GM23338 (cell line): ENCODE data around the gene PRKAB2. TPM values are rescaled to one million over a fixed set of nuclear protein-coding genes. Genes with fewer than 3 reads are reported as not detected.

ENCODE experiments used
- ATAC-seq: fragments of 200-7000 bp; cut with Tn5 transposase; 3 replicates; pipeline ENCODE4 v1.9.1; 2020
- DNase-seq: peaks from one replicate; pipeline ENCODE4 v3.0.0-alpha.2; 2015; ENCODE audit warnings: low spot score
- H2AFZ ChIP-seq: fragments of 200-600 bp; sonication (generic); 2 replicates; pipeline ENCODE4 v1.8.0; 2016; ENCODE audit warnings: antibody characterized with exemption, mild to moderate bottlenecking, moderate library complexity
- H3F3A ChIP-seq: fragments of 200-600 bp; sonication (generic); replicated peaks from 2 replicates; pipeline ENCODE4 v1.8.0; 2017; ENCODE audit warnings: antibody characterized with exemption, mixed run types, low read depth
- H3K27ac ChIP-seq: fragments of 200-600 bp; sonication (generic); 2 replicates; pipeline ENCODE4 v1.6.1; 2016; ENCODE audit warnings: low read depth
- H3K27me3 ChIP-seq: fragments of 200-600 bp; sonication (generic); 2 replicates; pipeline ENCODE4 v1.8.0; 2016; ENCODE audit warnings: mild to moderate bottlenecking, mixed run types, moderate library complexity; ENCODE audit not compliant: insufficient read depth
- H3K36me3 ChIP-seq: fragments of 200-600 bp; sonication (generic); 2 replicates; pipeline ENCODE4 v1.8.0; 2016; ENCODE audit warnings: mild to moderate bottlenecking; ENCODE audit not compliant: insufficient read depth
- H3K4me1 ChIP-seq: fragments of 200-600 bp; sonication (generic); 2 replicates; pipeline ENCODE4 v1.8.0; 2016; ENCODE audit warnings: mild to moderate bottlenecking, moderate library complexity; ENCODE audit not compliant: insufficient read depth
- H3K4me2 ChIP-seq: fragments of 200-600 bp; sonication (generic); 2 replicates; pipeline ENCODE4 v1.7.1; 2017; ENCODE audit warnings: mixed run types
- H3K4me3 ChIP-seq: fragments of 200-600 bp; sonication (generic); 2 replicates; pipeline ENCODE4 v1.6.1; 2016; ENCODE audit warnings: mixed run types
- H3K79me2 ChIP-seq: fragments of 200-600 bp; sonication (generic); replicated peaks from 2 replicates; pipeline ENCODE4 v1.8.0; 2017; ENCODE audit warnings: mild to moderate bottlenecking; ENCODE audit not compliant: insufficient read depth
- H3K9me2 ChIP-seq: fragments of 200-600 bp; sonication (generic); 2 replicates; pipeline ENCODE4 v1.8.0; 2017; ENCODE audit not compliant: insufficient read depth
- H4K20me1 ChIP-seq: fragments of 200-600 bp; sonication (generic); replicated peaks from 2 replicates; pipeline ENCODE4 v1.8.0; 2017; ENCODE audit warnings: mild to moderate bottlenecking; ENCODE audit not compliant: insufficient read depth
- H3K27ac Mint-ChIP-seq: 2 replicates; pipeline ENCODE4 v1.8.0; 2020; ENCODE audit warnings: inconsistent platforms, mild to moderate bottlenecking, moderate library complexity, mixed read lengths
- H3K27me3 Mint-ChIP-seq: 3 replicates; pipeline ENCODE4 v1.8.0; 2022; ENCODE audit warnings: low read depth, mild to moderate bottlenecking, moderate library complexity, mixed read lengths, inconsistent platforms; ENCODE audit not compliant: insufficient read depth, poor library complexity
- H3K36me3 Mint-ChIP-seq: 3 replicates; pipeline ENCODE4 v1.8.0; 2021; ENCODE audit warnings: low read depth, mild to moderate bottlenecking, inconsistent platforms, moderate library complexity, mixed read lengths
- H3K4me1 Mint-ChIP-seq: 3 replicates; pipeline ENCODE4 v1.8.0; 2020; ENCODE audit warnings: mild to moderate bottlenecking, inconsistent platforms, mixed read lengths
- H3K4me3 Mint-ChIP-seq: 3 replicates; pipeline ENCODE4 v1.8.0; 2021; ENCODE audit warnings: moderate library complexity, mild to moderate bottlenecking, inconsistent platforms, mixed read lengths
- H3K9me3 Mint-ChIP-seq: 3 replicates; pipeline ENCODE4 v1.8.0; 2020; ENCODE audit warnings: moderate library complexity, mild to moderate bottlenecking, inconsistent platforms, mixed read lengths
- EZH2 ChIP-seq: fragments of 200-600 bp; sonication (generic); IDR thresholded peaks from one replicate; pipeline ENCODE4 v1.8.0; 2017; ENCODE audit warnings: antibody characterized with exemption, mild to moderate bottlenecking, low read depth; ENCODE audit not compliant: unreplicated experiment
- EZH2phosphoT487 ChIP-seq: fragments of 200-600 bp; sonication (generic); IDR thresholded peaks from one replicate; pipeline ENCODE4 v1.8.1; 2018; ENCODE audit warnings: antibody characterized with exemption; ENCODE audit not compliant: unreplicated experiment
- NANOG ChIP-seq: IDR thresholded peaks from 2 replicates; pipeline ENCODE4 v1.6.1; 2016; ENCODE audit warnings: antibody characterized with exemption, borderline replicate concordance
- POLR2AphosphoS5 ChIP-seq: IDR thresholded peaks from 2 replicates; pipeline ENCODE4 v1.6.1; 2016; ENCODE audit warnings: antibody characterized with exemption, low read depth
- STAT1 ChIP-seq: IDR thresholded peaks from one replicate; pipeline ENCODE4 v1.6.1; 2016; ENCODE audit warnings: antibody characterized with exemption; ENCODE audit not compliant: unreplicated experiment
- ZNF114 ChIP-seq: fragments of 250-450 bp; sonication (Bioruptor Pico); IDR thresholded peaks from 2 replicates; pipeline ENCODE4 v1.5.0; 2020; ENCODE audit warnings: mild to moderate bottlenecking, moderate library complexity
- ZNF331 ChIP-seq: fragments of 250-450 bp; sonication (Bioruptor Pico); IDR thresholded peaks from 2 replicates; pipeline ENCODE4 v1.5.0; 2020; ENCODE audit warnings: low read depth, mild to moderate bottlenecking, moderate library complexity
- polyA plus RNA-seq: library from polyadenylated mRNA; unstranded; fragments of >200 nt; fragmentation: Nextera tagmentation; extraction: Ambion mirVana; gene quantifications from 2 replicates; pipeline ENCODE4 v1.2.1, GENCODE V29; 2016
- total RNA-seq: library from RNA; depleted of rRNA; stranded (reverse); fragments of >200 nt; shearing (Covaris generic); gene quantifications from 2 replicates; pipeline ENCODE4 v1.2.3, GENCODE V29; 2014
- TF ChIP-seq, protein P1 (sequence below): fragments of 250-450 bp; sonication (Bioruptor Pico); IDR thresholded peaks from 2 replicates; pipeline ENCODE4 v1.5.0; 2020; ENCODE audit warnings: mild to moderate bottlenecking, moderate library complexity
- TF ChIP-seq, protein P2 (sequence below): IDR thresholded peaks from 2 replicates; pipeline ENCODE4 v1.6.1; 2016; ENCODE audit warnings: antibody characterized with exemption
- TF ChIP-seq, protein P3 (sequence below): IDR thresholded peaks from one replicate; pipeline ENCODE4 v1.6.1; 2018; ENCODE audit warnings: antibody characterized with exemption; ENCODE audit not compliant: unreplicated experiment

Gene PRKAB2
- total and polyA plus RNA-seq, 2 experiments from 2014 or later: 15.9 to 32.2 TPM

DNA sequence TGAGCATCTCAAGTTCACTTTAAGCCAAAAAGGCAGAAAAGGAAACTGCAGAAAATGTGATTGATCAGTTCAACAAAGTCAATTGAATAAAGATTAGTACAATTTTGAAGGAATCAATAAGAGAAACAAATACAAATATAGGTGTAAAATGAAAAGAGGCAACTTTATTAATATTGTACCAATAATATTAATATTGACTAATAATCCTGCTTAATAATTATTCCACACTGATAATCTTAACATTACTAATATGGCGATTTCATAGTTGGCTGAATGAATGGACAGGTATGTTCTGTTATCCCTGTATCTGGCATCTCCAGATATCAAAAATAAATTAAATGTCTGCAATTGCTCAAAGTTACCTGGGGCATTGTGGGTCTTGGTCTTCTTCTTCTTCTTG lies 61.8 kb downstream of the PRKAB2 start (continued):
- TF ChIP-seq, protein P1, sequence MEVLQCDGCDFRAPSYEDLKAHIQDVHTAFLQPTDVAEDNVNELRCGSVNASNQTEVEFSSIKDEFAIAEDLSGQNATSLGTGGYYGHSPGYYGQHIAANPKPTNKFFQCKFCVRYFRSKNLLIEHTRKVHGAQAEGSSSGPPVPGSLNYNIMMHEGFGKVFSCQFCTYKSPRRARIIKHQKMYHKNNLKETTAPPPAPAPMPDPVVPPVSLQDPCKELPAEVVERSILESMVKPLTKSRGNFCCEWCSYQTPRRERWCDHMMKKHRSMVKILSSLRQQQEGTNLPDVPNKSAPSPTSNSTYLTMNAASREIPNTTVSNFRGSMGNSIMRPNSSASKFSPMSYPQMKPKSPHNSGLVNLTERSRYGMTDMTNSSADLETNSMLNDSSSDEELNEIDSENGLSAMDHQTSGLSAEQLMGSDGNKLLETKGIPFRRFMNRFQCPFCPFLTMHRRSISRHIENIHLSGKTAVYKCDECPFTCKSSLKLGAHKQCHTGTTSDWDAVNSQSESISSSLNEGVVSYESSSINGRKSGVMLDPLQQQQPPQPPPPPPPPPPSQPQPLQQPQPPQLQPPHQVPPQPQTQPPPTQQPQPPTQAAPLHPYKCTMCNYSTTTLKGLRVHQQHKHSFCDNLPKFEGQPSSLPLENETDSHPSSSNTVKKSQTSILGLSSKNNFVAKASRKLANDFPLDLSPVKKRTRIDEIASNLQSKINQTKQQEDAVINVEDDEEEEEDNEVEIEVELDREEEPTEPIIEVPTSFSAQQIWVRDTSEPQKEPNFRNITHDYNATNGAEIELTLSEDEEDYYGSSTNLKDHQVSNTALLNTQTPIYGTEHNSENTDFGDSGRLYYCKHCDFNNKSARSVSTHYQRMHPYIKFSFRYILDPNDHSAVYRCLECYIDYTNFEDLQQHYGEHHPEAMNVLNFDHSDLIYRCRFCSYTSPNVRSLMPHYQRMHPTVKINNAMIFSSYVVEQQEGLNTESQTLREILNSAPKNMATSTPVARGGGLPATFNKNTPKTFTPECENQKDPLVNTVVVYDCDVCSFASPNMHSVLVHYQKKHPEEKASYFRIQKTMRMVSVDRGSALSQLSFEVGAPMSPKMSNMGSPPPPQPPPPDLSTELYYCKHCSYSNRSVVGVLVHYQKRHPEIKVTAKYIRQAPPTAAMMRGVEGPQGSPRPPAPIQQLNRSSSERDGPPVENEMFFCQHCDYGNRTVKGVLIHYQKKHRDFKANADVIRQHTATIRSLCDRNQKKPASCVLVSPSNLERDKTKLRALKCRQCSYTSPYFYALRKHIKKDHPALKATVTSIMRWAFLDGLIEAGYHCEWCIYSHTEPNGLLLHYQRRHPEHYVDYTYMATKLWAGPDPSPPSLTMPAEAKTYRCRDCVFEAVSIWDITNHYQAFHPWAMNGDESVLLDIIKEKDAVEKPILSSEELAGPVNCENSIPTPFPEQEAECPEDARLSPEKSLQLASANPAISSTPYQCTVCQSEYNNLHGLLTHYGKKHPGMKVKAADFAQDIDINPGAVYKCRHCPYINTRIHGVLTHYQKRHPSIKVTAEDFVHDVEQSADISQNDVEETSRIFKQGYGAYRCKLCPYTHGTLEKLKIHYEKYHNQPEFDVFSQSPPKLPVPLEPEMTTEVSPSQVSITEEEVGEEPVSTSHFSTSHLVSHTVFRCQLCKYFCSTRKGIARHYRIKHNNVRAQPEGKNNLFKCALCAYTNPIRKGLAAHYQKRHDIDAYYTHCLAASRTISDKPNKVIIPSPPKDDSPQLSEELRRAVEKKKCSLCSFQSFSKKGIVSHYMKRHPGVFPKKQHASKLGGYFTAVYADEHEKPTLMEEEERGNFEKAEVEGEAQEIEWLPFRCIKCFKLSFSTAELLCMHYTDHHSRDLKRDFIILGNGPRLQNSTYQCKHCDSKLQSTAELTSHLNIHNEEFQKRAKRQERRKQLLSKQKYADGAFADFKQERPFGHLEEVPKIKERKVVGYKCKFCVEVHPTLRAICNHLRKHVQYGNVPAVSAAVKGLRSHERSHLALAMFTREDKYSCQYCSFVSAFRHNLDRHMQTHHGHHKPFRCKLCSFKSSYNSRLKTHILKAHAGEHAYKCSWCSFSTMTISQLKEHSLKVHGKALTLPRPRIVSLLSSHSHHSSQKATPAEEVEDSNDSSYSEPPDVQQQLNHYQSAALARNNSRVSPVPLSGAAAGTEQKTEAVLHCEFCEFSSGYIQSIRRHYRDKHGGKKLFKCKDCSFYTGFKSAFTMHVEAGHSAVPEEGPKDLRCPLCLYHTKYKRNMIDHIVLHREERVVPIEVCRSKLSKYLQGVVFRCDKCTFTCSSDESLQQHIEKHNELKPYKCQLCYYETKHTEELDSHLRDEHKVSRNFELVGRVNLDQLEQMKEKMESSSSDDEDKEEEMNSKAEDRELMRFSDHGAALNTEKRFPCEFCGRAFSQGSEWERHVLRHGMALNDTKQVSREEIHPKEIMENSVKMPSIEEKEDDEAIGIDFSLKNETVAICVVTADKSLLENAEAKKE (CRISPR knock-in tag): no peak
- TF ChIP-seq POLR2AphosphoS5: no peak
- TF ChIP-seq EZH2: no peak

DNA sequence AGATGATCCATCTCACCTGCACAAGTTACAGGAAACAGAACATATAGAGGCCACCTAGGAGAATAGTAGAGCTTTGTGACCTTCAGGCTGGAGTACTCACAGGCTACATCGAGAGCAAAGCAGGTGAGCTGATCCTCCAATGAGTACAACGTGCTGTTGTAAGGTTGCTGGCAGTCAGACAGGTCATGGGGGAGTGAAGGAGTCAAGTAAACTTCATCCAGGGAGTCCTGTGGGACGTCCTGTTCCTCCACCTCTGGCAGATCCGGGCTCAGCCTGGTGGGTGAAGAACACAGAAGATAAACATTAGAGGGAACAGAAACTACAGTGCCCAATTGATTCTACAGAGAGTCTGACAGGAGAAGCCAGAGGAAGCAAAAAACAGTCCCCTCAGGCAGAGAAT lies 62.5 kb downstream of the PRKAB2 start:
- DNase-seq: no peak
- no peaks in the 10 kb centered on the region for H3K36me3 ChIP-seq
- H3K27me3 ChIP-seq: no peaks in the 10 kb centered on the region
- H2AFZ ChIP-seq: no peak overlapping the region
- H3K79me2 ChIP-seq: no peaks in the 10 kb centered on the region
- no peak overlapping the region for H3K4me3 ChIP-seq
- H3K4me1 Mint-ChIP-seq: no peaks in the 10 kb centered on the region
- no peak overlapping the region for H3K4me3 Mint-ChIP-seq
- no peaks in the 10 kb centered on the region for H3K4me1 ChIP-seq
- no peak overlapping the region for H3K27ac ChIP-seq
- H3K27me3 Mint-ChIP-seq: peaks cover 2% of the 10 kb centered on the region
- H3K9me3 Mint-ChIP-seq: no peaks in the 10 kb centered on the region
- ATAC-seq: no peak
- no peaks in the 10 kb centered on the region for H3F3A ChIP-seq
- no peaks in the 10 kb centered on the region for H3K36me3 Mint-ChIP-seq
- no peak overlapping the region for H3K27ac Mint-ChIP-seq
- no peaks in the 10 kb centered on the region for H4K20me1 ChIP-seq
- H3K9me2 ChIP-seq: 0 out of 2 replicates have a peak, but pooled peaks cover 3% of the 10 kb centered on the region
- H3K4me2 ChIP-seq: no peak overlapping the region
- TF ChIP-seq NANOG (no peak), EZH2phosphoT487 (no peak), ZNF331 (CRISPR knock-in tag) (no peak), EZH2 (no peak), STAT1 (no peak), ZNF114 (CRISPR knock-in tag) (no peak), POLR2AphosphoS5 (no peak)
- TF ChIP-seq, protein P2, sequence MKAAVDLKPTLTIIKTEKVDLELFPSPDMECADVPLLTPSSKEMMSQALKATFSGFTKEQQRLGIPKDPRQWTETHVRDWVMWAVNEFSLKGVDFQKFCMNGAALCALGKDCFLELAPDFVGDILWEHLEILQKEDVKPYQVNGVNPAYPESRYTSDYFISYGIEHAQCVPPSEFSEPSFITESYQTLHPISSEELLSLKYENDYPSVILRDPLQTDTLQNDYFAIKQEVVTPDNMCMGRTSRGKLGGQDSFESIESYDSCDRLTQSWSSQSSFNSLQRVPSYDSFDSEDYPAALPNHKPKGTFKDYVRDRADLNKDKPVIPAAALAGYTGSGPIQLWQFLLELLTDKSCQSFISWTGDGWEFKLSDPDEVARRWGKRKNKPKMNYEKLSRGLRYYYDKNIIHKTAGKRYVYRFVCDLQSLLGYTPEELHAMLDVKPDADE: no peak
- TF ChIP-seq, protein P3, sequence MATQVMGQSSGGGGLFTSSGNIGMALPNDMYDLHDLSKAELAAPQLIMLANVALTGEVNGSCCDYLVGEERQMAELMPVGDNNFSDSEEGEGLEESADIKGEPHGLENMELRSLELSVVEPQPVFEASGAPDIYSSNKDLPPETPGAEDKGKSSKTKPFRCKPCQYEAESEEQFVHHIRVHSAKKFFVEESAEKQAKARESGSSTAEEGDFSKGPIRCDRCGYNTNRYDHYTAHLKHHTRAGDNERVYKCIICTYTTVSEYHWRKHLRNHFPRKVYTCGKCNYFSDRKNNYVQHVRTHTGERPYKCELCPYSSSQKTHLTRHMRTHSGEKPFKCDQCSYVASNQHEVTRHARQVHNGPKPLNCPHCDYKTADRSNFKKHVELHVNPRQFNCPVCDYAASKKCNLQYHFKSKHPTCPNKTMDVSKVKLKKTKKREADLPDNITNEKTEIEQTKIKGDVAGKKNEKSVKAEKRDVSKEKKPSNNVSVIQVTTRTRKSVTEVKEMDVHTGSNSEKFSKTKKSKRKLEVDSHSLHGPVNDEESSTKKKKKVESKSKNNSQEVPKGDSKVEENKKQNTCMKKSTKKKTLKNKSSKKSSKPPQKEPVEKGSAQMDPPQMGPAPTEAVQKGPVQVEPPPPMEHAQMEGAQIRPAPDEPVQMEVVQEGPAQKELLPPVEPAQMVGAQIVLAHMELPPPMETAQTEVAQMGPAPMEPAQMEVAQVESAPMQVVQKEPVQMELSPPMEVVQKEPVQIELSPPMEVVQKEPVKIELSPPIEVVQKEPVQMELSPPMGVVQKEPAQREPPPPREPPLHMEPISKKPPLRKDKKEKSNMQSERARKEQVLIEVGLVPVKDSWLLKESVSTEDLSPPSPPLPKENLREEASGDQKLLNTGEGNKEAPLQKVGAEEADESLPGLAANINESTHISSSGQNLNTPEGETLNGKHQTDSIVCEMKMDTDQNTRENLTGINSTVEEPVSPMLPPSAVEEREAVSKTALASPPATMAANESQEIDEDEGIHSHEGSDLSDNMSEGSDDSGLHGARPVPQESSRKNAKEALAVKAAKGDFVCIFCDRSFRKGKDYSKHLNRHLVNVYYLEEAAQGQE: no peak
